ENCODE data around the gene LAMB4.

Gene LAMB4

GRCh38 chr7:108045154-108045553 lies 85.0 kb downstream of the LAMB4 start:
- H3K79me2 ChIP-seq (ENCODE audit: low read length), result no peaks in the 10 kb centered on the region
- no peaks in the 10 kb centered on the region for H4K20me1 ChIP-seq (ENCODE audit: insufficient read depth, low read length)
- H3K9me3 ChIP-seq (replicated peaks; ENCODE audit: insufficient read depth, low read length), result no peaks in the 10 kb centered on the region
- H3F3A ChIP-seq (ENCODE audit: insufficient read depth, low read length), result no peaks in the 10 kb centered on the region
- no peak overlapping the region for H3K9ac ChIP-seq (ENCODE audit: low read length)
- H3K4me3 ChIP-seq (ENCODE audit: low read length), result no peak overlapping the region
- no peak overlapping the region for H3K27ac ChIP-seq (ENCODE audit: low read length)
- no peak for DNase-seq
- no peaks in the 10 kb centered on the region for H3K36me3 ChIP-seq (replicated peaks; ENCODE audit: insufficient read depth, low read length)
- no peaks in the 10 kb centered on the region for H3K9me2 ChIP-seq (replicated peaks; ENCODE audit: insufficient read depth, low read length)
- TF ChIP-seq, protein P1, sequence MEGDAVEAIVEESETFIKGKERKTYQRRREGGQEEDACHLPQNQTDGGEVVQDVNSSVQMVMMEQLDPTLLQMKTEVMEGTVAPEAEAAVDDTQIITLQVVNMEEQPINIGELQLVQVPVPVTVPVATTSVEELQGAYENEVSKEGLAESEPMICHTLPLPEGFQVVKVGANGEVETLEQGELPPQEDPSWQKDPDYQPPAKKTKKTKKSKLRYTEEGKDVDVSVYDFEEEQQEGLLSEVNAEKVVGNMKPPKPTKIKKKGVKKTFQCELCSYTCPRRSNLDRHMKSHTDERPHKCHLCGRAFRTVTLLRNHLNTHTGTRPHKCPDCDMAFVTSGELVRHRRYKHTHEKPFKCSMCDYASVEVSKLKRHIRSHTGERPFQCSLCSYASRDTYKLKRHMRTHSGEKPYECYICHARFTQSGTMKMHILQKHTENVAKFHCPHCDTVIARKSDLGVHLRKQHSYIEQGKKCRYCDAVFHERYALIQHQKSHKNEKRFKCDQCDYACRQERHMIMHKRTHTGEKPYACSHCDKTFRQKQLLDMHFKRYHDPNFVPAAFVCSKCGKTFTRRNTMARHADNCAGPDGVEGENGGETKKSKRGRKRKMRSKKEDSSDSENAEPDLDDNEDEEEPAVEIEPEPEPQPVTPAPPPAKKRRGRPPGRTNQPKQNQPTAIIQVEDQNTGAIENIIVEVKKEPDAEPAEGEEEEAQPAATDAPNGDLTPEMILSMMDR (IDR thresholded peaks at IDR 0.05; ENCODE audit: low read length), result no peak
- TF ChIP-seq EZH2 (optimal IDR thresholded peaks at IDR 0.05; ENCODE audit: low read depth, low read length) (no peak), EZH2phosphoT487 (IDR thresholded peaks at IDR 0.05; ENCODE audit: low read length) (no peak)
- H3K27me3 ChIP-seq (replicated peaks; ENCODE audit: insufficient read depth, low read length), result no peaks in the 10 kb centered on the region
- H3K4me2 ChIP-seq (ENCODE audit: low read depth, low read length), result no peak overlapping the region
- H2AFZ ChIP-seq (ENCODE audit: low read length), result no peak overlapping the region
- H3K4me1 ChIP-seq (ENCODE audit: low read length), result peaks cover 7% of the 10 kb centered on the region

DNA sequence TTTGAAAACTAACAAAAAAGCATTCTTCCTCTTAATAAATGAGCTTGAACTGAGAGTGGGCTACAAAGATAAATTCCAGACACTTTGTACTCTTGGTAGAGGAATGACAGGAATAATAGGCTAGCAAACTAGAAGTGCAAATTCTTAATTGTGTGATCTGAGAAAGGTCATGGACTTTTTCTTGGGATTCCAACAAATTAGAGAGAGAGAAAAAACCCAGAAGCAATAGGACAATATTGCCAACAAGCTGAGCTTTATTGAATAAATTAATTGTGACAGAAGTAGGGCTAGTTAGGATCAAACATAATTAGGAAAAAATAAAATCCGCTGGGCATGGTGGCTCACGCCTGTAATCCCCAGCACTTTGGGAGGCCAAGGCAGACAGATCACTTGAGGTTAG lies 85.8 kb downstream of the LAMB4 start:
- H4K20me1 ChIP-seq (ENCODE audit: insufficient read depth, low read length), result no peaks in the 10 kb centered on the region
- H3K9me2 ChIP-seq (replicated peaks; ENCODE audit: insufficient read depth, low read length), result no peaks in the 10 kb centered on the region
- no peaks in the 10 kb centered on the region for H3K9me3 ChIP-seq (replicated peaks; ENCODE audit: insufficient read depth, low read length)
- H3F3A ChIP-seq (ENCODE audit: insufficient read depth, low read length), result no peaks in the 10 kb centered on the region
- H2AFZ ChIP-seq (ENCODE audit: low read length), result no peak overlapping the region
- H3K27me3 ChIP-seq (replicated peaks; ENCODE audit: insufficient read depth, low read length), result no peaks in the 10 kb centered on the region
- DNase-seq, result no peak
- no peak overlapping the region for H3K4me3 ChIP-seq (ENCODE audit: low read length)
- no peaks in the 10 kb centered on the region for H3K79me2 ChIP-seq (ENCODE audit: low read length)
- H3K4me2 ChIP-seq (ENCODE audit: low read depth, low read length), result no peak overlapping the region
- H3K4me1 ChIP-seq (ENCODE audit: low read length), result no peaks in the 10 kb centered on the region
- no peak for TF ChIP-seq EZH2 (optimal IDR thresholded peaks at IDR 0.05; ENCODE audit: low read depth, low read length)
- H3K27ac ChIP-seq (ENCODE audit: low read length), result no peak overlapping the region
- H3K9ac ChIP-seq (ENCODE audit: low read length), result no peak overlapping the region
- H3K36me3 ChIP-seq (replicated peaks; ENCODE audit: insufficient read depth, low read length), result no peaks in the 10 kb centered on the region

GRCh38 chr7:108038986-108039385 lies 91.2 kb downstream of the LAMB4 start:
- Histone ChIP-seq H3K27ac (ENCODE audit: low read length) (no peak overlapping the region), H3K27me3 (replicated peaks; ENCODE audit: insufficient read depth, low read length) (no peaks in the 10 kb centered on the region), H3K4me2 (ENCODE audit: low read depth, low read length) (no peak overlapping the region), H3K79me2 (ENCODE audit: low read length) (no peaks in the 10 kb centered on the region), H3K9ac (ENCODE audit: low read length) (no peak overlapping the region), H2AFZ (ENCODE audit: low read length) (no peak overlapping the region), H3K4me1 (ENCODE audit: low read length) (no peaks in the 10 kb centered on the region), H4K20me1 (ENCODE audit: insufficient read depth, low read length) (no peaks in the 10 kb centered on the region), H3K9me3 (replicated peaks; ENCODE audit: insufficient read depth, low read length) (no peaks in the 10 kb centered on the region), H3F3A (ENCODE audit: insufficient read depth, low read length) (no peaks in the 10 kb centered on the region), H3K4me3 (ENCODE audit: low read length) (no peak overlapping the region), H3K9me2 (replicated peaks; ENCODE audit: insufficient read depth, low read length) (no peaks in the 10 kb centered on the region), H3K36me3 (replicated peaks; ENCODE audit: insufficient read depth, low read length) (no peaks in the 10 kb centered on the region)
- DNase-seq, result no peak
- TF ChIP-seq EZH2phosphoT487 (IDR thresholded peaks at IDR 0.05; ENCODE audit: low read length) (no peak), EZH2 (optimal IDR thresholded peaks at IDR 0.05; ENCODE audit: low read depth, low read length) (no peak)
- TF ChIP-seq, protein P1 (IDR thresholded peaks at IDR 0.05; ENCODE audit: low read length), result no peak

DNA sequence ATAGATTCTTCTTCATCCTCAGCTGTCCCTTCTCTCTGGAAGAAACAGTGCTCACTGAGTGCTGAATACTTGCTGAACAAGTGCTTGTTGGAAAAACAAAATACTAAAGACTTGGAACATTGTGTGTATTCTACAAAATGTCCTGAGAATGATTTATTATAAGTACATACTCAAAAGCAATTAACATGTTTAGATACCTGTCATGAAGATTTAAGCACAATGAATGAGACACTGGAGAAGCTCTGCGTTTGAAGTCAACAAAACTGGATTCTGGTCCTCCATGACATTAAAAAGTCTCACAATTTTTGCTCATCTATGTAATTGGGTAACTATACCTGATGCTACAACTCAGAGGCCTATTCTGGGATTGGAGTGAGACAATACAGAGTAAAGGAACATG lies 92.4 kb downstream of the LAMB4 start:
- no peak overlapping the region for H3K9ac ChIP-seq (ENCODE audit: low read length)
- H3K36me3 ChIP-seq (replicated peaks; ENCODE audit: insufficient read depth, low read length), result no peaks in the 10 kb centered on the region
- no peak overlapping the region for H3K27ac ChIP-seq (ENCODE audit: low read length)
- H3F3A ChIP-seq (ENCODE audit: insufficient read depth, low read length), result no peaks in the 10 kb centered on the region
- no peaks in the 10 kb centered on the region for H3K4me1 ChIP-seq (ENCODE audit: low read length)
- H2AFZ ChIP-seq (ENCODE audit: low read length), result no peak overlapping the region
- H3K79me2 ChIP-seq (ENCODE audit: low read length), result no peaks in the 10 kb centered on the region
- H3K27me3 ChIP-seq (replicated peaks; ENCODE audit: insufficient read depth, low read length), result no peaks in the 10 kb centered on the region
- H4K20me1 ChIP-seq (ENCODE audit: insufficient read depth, low read length), result no peaks in the 10 kb centered on the region
- H3K9me2 ChIP-seq (replicated peaks; ENCODE audit: insufficient read depth, low read length), result no peaks in the 10 kb centered on the region
- no peak for DNase-seq
- no peak overlapping the region for H3K4me3 ChIP-seq (ENCODE audit: low read length)
- TF ChIP-seq EZH2 (optimal IDR thresholded peaks at IDR 0.05; ENCODE audit: low read depth, low read length) (no peak), EZH2phosphoT487 (IDR thresholded peaks at IDR 0.05; ENCODE audit: low read length) (no peak)
- TF ChIP-seq, protein P1 (IDR thresholded peaks at IDR 0.05; ENCODE audit: low read length), result no peak
- H3K9me3 ChIP-seq (replicated peaks; ENCODE audit: insufficient read depth, low read length), result no peaks in the 10 kb centered on the region
- H3K4me2 ChIP-seq (ENCODE audit: low read depth, low read length), result no peak overlapping the region
